MM.1S (cell line): Measurements from ENCODE around the gene IL17RD.

ENCODE experiments used
- DNase-seq: peaks from one replicate; pipeline ENCODE4 v3.0.0-alpha.2; 2015
- H2AFZ ChIP-seq: fragments of 300-600 bp; sonication (generic); 2 replicates; pipeline ENCODE4 v1.6.0; 2016; ENCODE audit warnings: antibody characterized with exemption, low read length
- H3F3A ChIP-seq: fragments of 300-600 bp; sonication (generic); 2 replicates; pipeline ENCODE4 v1.6.1; 2016; ENCODE audit warnings: mild to moderate bottlenecking, antibody characterized with exemption, low read length, moderate library complexity, mixed read lengths; ENCODE audit not compliant: insufficient read depth
- H3K27ac ChIP-seq: fragments of 300-600 bp; sonication (generic); 2 replicates; pipeline ENCODE4 v1.5.1; 2016; ENCODE audit warnings: mild to moderate bottlenecking, low read length
- H3K27me3 ChIP-seq: fragments of 300-600 bp; sonication (generic); replicated peaks from 2 replicates; pipeline ENCODE4 v1.6.0; 2016; ENCODE audit warnings: low read length; ENCODE audit not compliant: insufficient read depth
- H3K36me3 ChIP-seq: fragments of 300-600 bp; sonication (generic); replicated peaks from 2 replicates; pipeline ENCODE4 v1.6.1; 2016; ENCODE audit warnings: mild to moderate bottlenecking, low read length, mixed read lengths; ENCODE audit not compliant: insufficient read depth
- H3K4me1 ChIP-seq: fragments of 300-600 bp; sonication (generic); 2 replicates; pipeline ENCODE4 v1.6.1; 2016; ENCODE audit warnings: low read length, mixed read lengths
- H3K4me2 ChIP-seq: fragments of 300-600 bp; sonication (generic); 2 replicates; pipeline ENCODE4 v1.6.0; 2016; ENCODE audit warnings: low read depth, low read length
- H3K4me3 ChIP-seq: fragments of 300-600 bp; sonication (generic); 2 replicates; pipeline ENCODE4 v1.5.1; 2016; ENCODE audit warnings: low read length, mixed read lengths
- H3K79me2 ChIP-seq: fragments of 300-600 bp; sonication (generic); 2 replicates; pipeline ENCODE4 v1.6.1; 2016; ENCODE audit warnings: mixed run types, low read length, mixed read lengths
- H3K9ac ChIP-seq: fragments of 300-600 bp; sonication (generic); 2 replicates; pipeline ENCODE4 v1.6.1; 2016; ENCODE audit warnings: low read length, mixed read lengths
- H3K9me2 ChIP-seq: fragments of 300-600 bp; sonication (generic); replicated peaks from 2 replicates; pipeline ENCODE4 v1.6.1; 2016; ENCODE audit warnings: mild to moderate bottlenecking, low read length, mixed read lengths; ENCODE audit not compliant: insufficient read depth
- H3K9me3 ChIP-seq: fragments of 300-600 bp; sonication (generic); replicated peaks from 2 replicates; pipeline ENCODE4 v1.6.1; 2016; ENCODE audit warnings: mild to moderate bottlenecking, low read length, mixed read lengths; ENCODE audit not compliant: insufficient read depth
- H4K20me1 ChIP-seq: fragments of 300-600 bp; sonication (generic); 2 replicates; pipeline ENCODE4 v1.6.1; 2016; ENCODE audit warnings: mild to moderate bottlenecking, low read length, moderate library complexity, mixed read lengths; ENCODE audit not compliant: insufficient read depth
- EZH2 ChIP-seq: fragments of 300-600 bp; sonication (generic); optimal IDR thresholded peaks from 2 replicates; pipeline ENCODE3; 2017; ENCODE audit warnings: low read depth, mild to moderate bottlenecking, antibody characterized with exemption, low read length, mixed read lengths
- EZH2phosphoT487 ChIP-seq: fragments of 300-600 bp; sonication (generic); IDR thresholded peaks from 2 replicates; pipeline ENCODE4 v1.6.1; 2018; ENCODE audit warnings: antibody characterized with exemption, low read length
- TF ChIP-seq, protein P1 (sequence below): fragments of 300-600 bp; sonication (generic); IDR thresholded peaks from 2 replicates; pipeline ENCODE4 v1.5.1; 2016; ENCODE audit warnings: antibody characterized with exemption, low read length, mixed read lengths

IL17RD gene

GRCh38 chr3:57073628-57074027 is 91.5 kb downstream of the IL17RD start:
- Histone ChIP-seq H3K36me3 (no peaks in the 10 kb centered on the region), H3K9me3 (no peaks in the 10 kb centered on the region), H3F3A (no peaks in the 10 kb centered on the region), H3K27ac (no peak overlapping the region), H3K4me3 (no peak overlapping the region), H3K4me2 (no peak overlapping the region), H3K79me2 (no peaks in the 10 kb centered on the region), H3K9me2 (no peaks in the 10 kb centered on the region), H3K9ac (no peak overlapping the region), H2AFZ (no peak overlapping the region), H3K27me3 (peaks cover 13% of the 10 kb centered on the region), H4K20me1 (no peaks in the 10 kb centered on the region), H3K4me1 (no peaks in the 10 kb centered on the region)
- TF ChIP-seq EZH2 = no peak
- DNase-seq = no peak

- Histone ChIP-seq H3K27ac (no peak overlapping the region), H3K27me3 (no peaks in the 10 kb centered on the region), H2AFZ (no peak overlapping the region), H3K79me2 (no peaks in the 10 kb centered on the region), H4K20me1 (no peaks in the 10 kb centered on the region), H3K4me2 (no peak overlapping the region), H3K36me3 (no peaks in the 10 kb centered on the region), H3K9me3 (no peaks in the 10 kb centered on the region), H3F3A (no peaks in the 10 kb centered on the region), H3K9ac (no peak overlapping the region), H3K4me1 (no peaks in the 10 kb centered on the region), H3K4me3 (no peak overlapping the region), H3K9me2 (no peaks in the 10 kb centered on the region)
- DNase-seq = no peak
- TF ChIP-seq EZH2phosphoT487 = no peak
- TF ChIP-seq, protein P1, sequence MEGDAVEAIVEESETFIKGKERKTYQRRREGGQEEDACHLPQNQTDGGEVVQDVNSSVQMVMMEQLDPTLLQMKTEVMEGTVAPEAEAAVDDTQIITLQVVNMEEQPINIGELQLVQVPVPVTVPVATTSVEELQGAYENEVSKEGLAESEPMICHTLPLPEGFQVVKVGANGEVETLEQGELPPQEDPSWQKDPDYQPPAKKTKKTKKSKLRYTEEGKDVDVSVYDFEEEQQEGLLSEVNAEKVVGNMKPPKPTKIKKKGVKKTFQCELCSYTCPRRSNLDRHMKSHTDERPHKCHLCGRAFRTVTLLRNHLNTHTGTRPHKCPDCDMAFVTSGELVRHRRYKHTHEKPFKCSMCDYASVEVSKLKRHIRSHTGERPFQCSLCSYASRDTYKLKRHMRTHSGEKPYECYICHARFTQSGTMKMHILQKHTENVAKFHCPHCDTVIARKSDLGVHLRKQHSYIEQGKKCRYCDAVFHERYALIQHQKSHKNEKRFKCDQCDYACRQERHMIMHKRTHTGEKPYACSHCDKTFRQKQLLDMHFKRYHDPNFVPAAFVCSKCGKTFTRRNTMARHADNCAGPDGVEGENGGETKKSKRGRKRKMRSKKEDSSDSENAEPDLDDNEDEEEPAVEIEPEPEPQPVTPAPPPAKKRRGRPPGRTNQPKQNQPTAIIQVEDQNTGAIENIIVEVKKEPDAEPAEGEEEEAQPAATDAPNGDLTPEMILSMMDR = no peak
- no peak for TF ChIP-seq EZH2
These were observed 95.7 kb downstream of the IL17RD start for GRCh38 chr3:57069503-57069902.

DNA sequence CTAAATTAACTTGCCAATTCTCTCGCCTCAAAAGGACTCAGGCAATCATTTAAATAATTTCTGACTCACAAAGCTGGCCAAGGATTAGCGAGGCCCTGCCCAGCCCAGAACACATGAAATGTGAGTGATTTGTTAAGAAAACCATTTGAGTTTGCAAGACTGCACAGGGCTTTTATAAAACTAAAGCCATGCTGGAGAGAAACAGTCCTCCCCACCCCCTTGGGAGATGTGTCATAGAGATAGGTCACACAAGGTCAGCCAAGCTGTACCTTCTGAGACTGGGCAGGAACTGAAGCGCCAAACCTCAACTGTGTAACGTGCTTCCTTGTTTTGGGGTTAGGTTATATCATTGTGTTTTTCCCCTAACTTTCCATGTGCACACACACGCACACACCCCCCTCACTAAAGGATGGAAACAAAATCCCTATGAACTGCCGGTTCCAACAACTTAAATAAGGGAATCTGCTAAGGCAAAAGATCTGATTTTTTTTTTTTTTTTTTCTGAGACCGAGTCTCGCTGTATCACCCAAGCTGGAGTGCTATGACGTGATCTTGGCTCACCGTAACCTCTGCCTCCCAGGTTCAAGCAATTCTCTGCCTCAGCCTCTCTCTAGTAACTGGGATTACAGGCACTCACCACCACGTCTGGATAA is 96.6 kb downstream of the IL17RD start:
- no peaks in the 10 kb centered on the region for H3K9me3 ChIP-seq
- no peaks in the 10 kb centered on the region for H3K27me3 ChIP-seq
- H4K20me1 ChIP-seq = no peaks in the 10 kb centered on the region
- no peak for DNase-seq
- no peaks in the 10 kb centered on the region for H3K9me2 ChIP-seq
- no peak overlapping the region for H3K4me3 ChIP-seq
- H3K27ac ChIP-seq = no peak overlapping the region
- H3K4me2 ChIP-seq = no peak overlapping the region
- H3K36me3 ChIP-seq = no peaks in the 10 kb centered on the region
- H3K9ac ChIP-seq = no peak overlapping the region
- H3K4me1 ChIP-seq = no peaks in the 10 kb centered on the region
- TF ChIP-seq EZH2 = no peak
- TF ChIP-seq, protein P1 = no peak
- no peak for TF ChIP-seq EZH2phosphoT487
- no peaks in the 10 kb centered on the region for H3F3A ChIP-seq
- no peak overlapping the region for H2AFZ ChIP-seq
- no peaks in the 10 kb centered on the region for H3K79me2 ChIP-seq

GRCh38 chr3:57066471-57066870 is 98.7 kb downstream of the IL17RD start:
- H3K27me3 ChIP-seq = no peaks in the 10 kb centered on the region
- H3K4me2 ChIP-seq = no peak overlapping the region
- H3K9ac ChIP-seq = no peak overlapping the region
- H2AFZ ChIP-seq = no peak overlapping the region
- no peaks in the 10 kb centered on the region for H4K20me1 ChIP-seq
- no peak overlapping the region for H3K4me3 ChIP-seq
- H3K9me2 ChIP-seq = no peaks in the 10 kb centered on the region
- H3F3A ChIP-seq = no peaks in the 10 kb centered on the region
- H3K36me3 ChIP-seq = no peaks in the 10 kb centered on the region
- H3K79me2 ChIP-seq = no peaks in the 10 kb centered on the region
- no peaks in the 10 kb centered on the region for H3K4me1 ChIP-seq
- H3K9me3 ChIP-seq = no peaks in the 10 kb centered on the region
- H3K27ac ChIP-seq = no peak overlapping the region
- DNase-seq = no peak
- no peak for TF ChIP-seq EZH2
- TF ChIP-seq, protein P1 = no peak
- TF ChIP-seq EZH2phosphoT487 = no peak
